ENCODE measurements around the gene RAB4A. TPM values are rescaled to one million over a fixed set of nuclear protein-coding genes. Genes with fewer than 3 reads are reported as not detected.

RAB4A gene
- total RNA-seq, 3 donors from 2014 or later (not counting 1 experiment from before 2014, with no cell fraction given): 31.2 to 47.1 (median 31.6) TPM

GRCh38 chr1:229258757-229259060 is 12.2 kb upstream of the RAB4A start:
- WGBS (ENCODE audit: insufficient coverage): 71% methylated on average over 5 of the region's 5 CpGs
- Histone ChIP-seq H3K27ac (ENCODE audit: low read length) (no peak overlapping the region), H3K27me3 (ENCODE audit: control insufficient read depth, insufficient read depth, low read length) (no peaks in the 10 kb centered on the region), H3K9me3 (ENCODE audit: control insufficient read depth, insufficient read depth, low read length) (no peaks in the 10 kb centered on the region), H3K4me1 (ENCODE audit: control insufficient read depth, insufficient read depth, low read length) (peaks cover 20% of the 10 kb centered on the region), H3K4me3 (ENCODE audit: low read length) (no peak overlapping the region), H3K36me3 (ENCODE audit: control insufficient read depth, insufficient read depth, low read length) (no peaks in the 10 kb centered on the region)
- peak overlapping the region; percentile 38 to 74 for H3K27ac Mint-ChIP-seq
- no peaks in the 10 kb centered on the region for H3K36me3 Mint-ChIP-seq
- ATAC-seq (no peak), DNase-seq (no peak)
- H3K4me3 Mint-ChIP-seq: peak overlapping the region; percentile 37
- intact Hi-C loops (cut with micrococcal nuclease): loop anchor here (1.0 to 10.0 kb wide), 4 partner anchors 224 to 1052 kb away; no protein-coding TSS in a partner anchor
- no peaks in the 10 kb centered on the region for H3K27me3 Mint-ChIP-seq (ENCODE audit: low read depth in 2 of 2)
- H3K9me3 Mint-ChIP-seq: no peaks in the 10 kb centered on the region
- TF ChIP-seq CTCF (IDR thresholded peaks at IDR 0.05): no peak
- peaks cover 20 to 22% of the 10 kb centered on the region in 2 donors for H3K4me1 Mint-ChIP-seq

GRCh38 chr1:229260297-229260696 is 10.6 kb upstream of the RAB4A start:
- Histone ChIP-seq H3K27ac (ENCODE audit: low read length) (no peak overlapping the region), H3K4me1 (ENCODE audit: control insufficient read depth, insufficient read depth, low read length) (peaks cover 8% of the 10 kb centered on the region), H3K27me3 (ENCODE audit: control insufficient read depth, insufficient read depth, low read length) (no peaks in the 10 kb centered on the region), H3K4me3 (ENCODE audit: low read length) (no peak overlapping the region), H3K36me3 (ENCODE audit: control insufficient read depth, insufficient read depth, low read length) (no peaks in the 10 kb centered on the region), H3K9me3 (ENCODE audit: control insufficient read depth, insufficient read depth, low read length) (no peaks in the 10 kb centered on the region)
- Mint-ChIP-seq H3K27me3 (ENCODE audit: low read depth in 2 of 2) (no peaks in the 10 kb centered on the region), H3K27ac (no peak overlapping the region), H3K36me3 (no peaks in the 10 kb centered on the region), H3K9me3 (no peaks in the 10 kb centered on the region), H3K4me1 (peaks cover 15% of the 10 kb centered on the region in 2 donors), H3K4me3 (no peak overlapping the region)
- DNase-seq (no peak), ATAC-seq (no peak)
- intact Hi-C loops (cut with micrococcal nuclease): no loop called here
- 88% methylated on average over 3 of the region's 3 CpGs for WGBS (ENCODE audit: insufficient coverage)
- no peak for TF ChIP-seq CTCF (IDR thresholded peaks at IDR 0.05)

- 100% methylated on average over 1 of the region's 2 CpGs for WGBS (ENCODE audit: insufficient coverage)
- DNase-seq (no peak), ATAC-seq (no peak)
- no peaks in the 10 kb centered on the region for H3K9me3 Mint-ChIP-seq
- no peak overlapping the region for H3K27ac Mint-ChIP-seq
- H3K27me3 Mint-ChIP-seq (ENCODE audit: low read depth in 2 of 2): no peaks in the 10 kb centered on the region
- Histone ChIP-seq H3K27ac (ENCODE audit: low read length) (no peak overlapping the region), H3K4me3 (ENCODE audit: low read length) (no peak overlapping the region), H3K9me3 (ENCODE audit: control insufficient read depth, insufficient read depth, low read length) (no peaks in the 10 kb centered on the region), H3K36me3 (ENCODE audit: control insufficient read depth, insufficient read depth, low read length) (no peaks in the 10 kb centered on the region), H3K27me3 (ENCODE audit: control insufficient read depth, insufficient read depth, low read length) (no peaks in the 10 kb centered on the region), H3K4me1 (ENCODE audit: control insufficient read depth, insufficient read depth, low read length) (peaks cover 8% of the 10 kb centered on the region)
- peaks cover 15% of the 10 kb centered on the region in 2 donors for H3K4me1 Mint-ChIP-seq
- no peak for TF ChIP-seq CTCF (IDR thresholded peaks at IDR 0.05)
- no peak overlapping the region for H3K4me3 Mint-ChIP-seq
- intact Hi-C loops (cut with micrococcal nuclease): no loop called here
- H3K36me3 Mint-ChIP-seq: no peaks in the 10 kb centered on the region
Measured at GRCh38 chr1:229262239-229262638, 8.7 kb upstream of the RAB4A start.

- H3K9me3 Mint-ChIP-seq: no peaks in the 10 kb centered on the region
- intact Hi-C loops (cut with micrococcal nuclease): no loop called here
- Histone ChIP-seq H3K27me3 (ENCODE audit: control insufficient read depth, insufficient read depth, low read length) (no peaks in the 10 kb centered on the region), H3K4me3 (ENCODE audit: low read length) (no peak overlapping the region), H3K27ac (ENCODE audit: low read length) (no peak overlapping the region), H3K9me3 (ENCODE audit: control insufficient read depth, insufficient read depth, low read length) (no peaks in the 10 kb centered on the region), H3K4me1 (ENCODE audit: control insufficient read depth, insufficient read depth, low read length) (peaks cover 6% of the 10 kb centered on the region), H3K36me3 (ENCODE audit: control insufficient read depth, insufficient read depth, low read length) (no peaks in the 10 kb centered on the region)
- no peaks in the 10 kb centered on the region for H3K36me3 Mint-ChIP-seq
- TF ChIP-seq CTCF (IDR thresholded peaks at IDR 0.05): no peak
- H3K27ac Mint-ChIP-seq: no peak overlapping the region
- peaks cover 9% of the 10 kb centered on the region in 2 donors for H3K4me1 Mint-ChIP-seq
- no peak overlapping the region for H3K4me3 Mint-ChIP-seq
- ATAC-seq (no peak), DNase-seq (no peak)
- no peaks in the 10 kb centered on the region for H3K27me3 Mint-ChIP-seq (ENCODE audit: low read depth in 2 of 2)
Measured at GRCh38 chr1:229263254-229263653, 7.7 kb upstream of the RAB4A start.
